HCT116 (cell line): Measurements from ENCODE around the gene CLEC16A.

Experiments used
- POLR2A ChIP-seq: IDR thresholded peaks from 2 replicates; pipeline ENCODE4 v1.7.0; 2011; ENCODE audit warnings: borderline replicate concordance; ENCODE audit not compliant: insufficient read depth, insufficient read length; ENCODE audit errors: extremely low read depth
- POLR2AphosphoS5 ChIP-seq: IDR thresholded peaks from 2 replicates; pipeline ENCODE4 v1.6.1; 2011; ENCODE audit warnings: mild to moderate bottlenecking, low read depth, low read length, moderate library complexity
- TF ChIP-seq, protein P1 (sequence below), 3 experiments: fragments of 200-600 bp in 1 of 3; sonication (generic) in 1 of 3; IDR thresholded peaks in 2 of 3; conservative IDR thresholded peaks in 1 of 3; 2 replicates each; pipeline ENCODE4 v1.5.1; 2012 to 2017; ENCODE audit warnings: low read depth in 2 of 3, low read length in 2 of 3, antibody characterized with exemption in 1 of 3, borderline replicate concordance in 1 of 3, control low read depth in 1 of 3, mild to moderate bottlenecking in 1 of 3, mixed read lengths in 1 of 3, mixed run types in 1 of 3, moderate library complexity in 1 of 3; ENCODE audit not compliant: insufficient read depth in 1 of 3

DNA sequence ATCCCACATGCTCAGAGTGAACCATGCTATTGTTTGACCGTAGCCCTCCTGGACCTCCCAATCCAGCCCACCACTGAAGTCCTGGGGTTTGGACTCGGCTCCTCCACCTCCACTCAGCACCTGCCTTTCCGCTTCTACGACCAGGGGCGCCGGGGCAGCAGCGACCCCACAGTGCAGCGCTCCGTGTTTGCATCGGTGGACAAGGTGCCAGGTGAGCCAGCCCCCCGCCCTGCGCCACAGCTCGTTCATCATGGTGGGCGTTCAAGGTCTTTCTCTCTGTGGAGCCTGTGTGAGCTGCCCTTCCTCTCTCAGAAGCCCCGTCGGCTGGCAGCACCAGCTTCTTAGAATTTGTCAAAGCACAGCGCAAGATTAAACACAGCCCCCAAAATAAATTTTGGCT, 181.6 kb downstream of the CLEC16A start:
- TF ChIP-seq POLR2AphosphoS5 (no peak), POLR2A (no peak)
- TF ChIP-seq, protein P1, sequence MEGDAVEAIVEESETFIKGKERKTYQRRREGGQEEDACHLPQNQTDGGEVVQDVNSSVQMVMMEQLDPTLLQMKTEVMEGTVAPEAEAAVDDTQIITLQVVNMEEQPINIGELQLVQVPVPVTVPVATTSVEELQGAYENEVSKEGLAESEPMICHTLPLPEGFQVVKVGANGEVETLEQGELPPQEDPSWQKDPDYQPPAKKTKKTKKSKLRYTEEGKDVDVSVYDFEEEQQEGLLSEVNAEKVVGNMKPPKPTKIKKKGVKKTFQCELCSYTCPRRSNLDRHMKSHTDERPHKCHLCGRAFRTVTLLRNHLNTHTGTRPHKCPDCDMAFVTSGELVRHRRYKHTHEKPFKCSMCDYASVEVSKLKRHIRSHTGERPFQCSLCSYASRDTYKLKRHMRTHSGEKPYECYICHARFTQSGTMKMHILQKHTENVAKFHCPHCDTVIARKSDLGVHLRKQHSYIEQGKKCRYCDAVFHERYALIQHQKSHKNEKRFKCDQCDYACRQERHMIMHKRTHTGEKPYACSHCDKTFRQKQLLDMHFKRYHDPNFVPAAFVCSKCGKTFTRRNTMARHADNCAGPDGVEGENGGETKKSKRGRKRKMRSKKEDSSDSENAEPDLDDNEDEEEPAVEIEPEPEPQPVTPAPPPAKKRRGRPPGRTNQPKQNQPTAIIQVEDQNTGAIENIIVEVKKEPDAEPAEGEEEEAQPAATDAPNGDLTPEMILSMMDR (IDR thresholded peaks at IDR 0.05 in 2 of 3, conservative IDR thresholded peaks at IDR 0.05 in 1 of 3; ENCODE audit: borderline replicate concordance in 1 of 3, insufficient read depth in 1 of 3, low read depth in 2 of 3, low read length in 2 of 3): no peak
